SK-N-SH (cell line): Measurements from ENCODE around the gene SLCO4A1. TPM values are rescaled to one million over a fixed set of nuclear protein-coding genes. Genes with fewer than 3 reads are reported as not detected.

ENCODE experiments used
- CTCF ChIA-PET: fragments of 300-600, 350-600 bp; formaldehyde crosslinking; extraction: SDS; loops from one replicate; lab custom pipeline; 2021; lab: Yijun Ruan, JAX
- POLR2A ChIA-PET: fragments of 350-600 bp; sonication (Branson Sonifier 250); formaldehyde crosslinking; extraction: SDS; loops from one replicate; lab custom pipeline; 2020; ENCODE audit warnings: antibody characterized with exemption, inconsistent platforms; lab: Yijun Ruan, JAX
- DNase-seq: peaks from one replicate; pipeline ENCODE4 v3.0.0; 2012
- H2AFZ ChIP-seq: fragments of 200-600 bp; sonication (generic); 2 replicates; pipeline ENCODE4 v1.8.1; 2016; ENCODE audit warnings: antibody characterized with exemption, mild to moderate bottlenecking, low read depth
- H3F3A ChIP-seq: fragments of 200-600 bp; sonication (generic); replicated peaks from 2 replicates; pipeline ENCODE3; 2016; ENCODE audit warnings: antibody characterized with exemption, mild to moderate bottlenecking; ENCODE audit not compliant: insufficient read depth
- H3K27ac ChIP-seq, 2 experiments: fragments of 200-500 bp in 1 of 2; fragments of 200-600 bp in 1 of 2; sonication (Bioruptor generic) in 1 of 2; sonication (generic), shearing (Covaris generic) in 1 of 2; 2 replicates each; pipeline versions ENCODE4 v1.5.1 to v1.6.1; 2014 to 2016; ENCODE audit warnings: low read depth in 2 of 2, inconsistent platforms in 1 of 2, low read length in 1 of 2, mild to moderate bottlenecking in 1 of 2, mixed read lengths in 1 of 2
- H3K27me3 ChIP-seq: fragments of 200-600 bp; sonication (generic), shearing (Covaris generic); 2 replicates; pipeline ENCODE4 v1.6.1; 2016; ENCODE audit warnings: mixed run types; ENCODE audit not compliant: insufficient read depth
- H3K36me3 ChIP-seq, 2 experiments: fragments of 200-500 bp in 1 of 2; fragments of 200-600 bp in 1 of 2; sonication (Bioruptor generic) in 1 of 2; sonication (generic) in 1 of 2; replicated peaks in 1 of 2; 2 replicates each; pipeline versions ENCODE3 to v1.5.1; 2014 to 2016; ENCODE audit warnings: low read length in 1 of 2, mild to moderate bottlenecking in 1 of 2; ENCODE audit not compliant: insufficient read depth in 2 of 2, control insufficient read depth in 1 of 2
- H3K4me1 ChIP-seq, 2 experiments: fragments of 200-500 bp in 1 of 2; fragments of 200-600 bp in 1 of 2; sonication (Bioruptor generic) in 1 of 2; sonication (generic), shearing (Covaris generic) in 1 of 2; 2 replicates each; pipeline versions ENCODE4 v1.5.1 to v1.6.1; 2014 to 2016; ENCODE audit warnings: low read depth in 1 of 2, low read length in 1 of 2, mixed run types in 1 of 2; ENCODE audit not compliant: insufficient read depth in 2 of 2, control insufficient read depth in 1 of 2
- H3K4me2 ChIP-seq: fragments of 200-600 bp; sonication (generic), shearing (Covaris generic); 2 replicates; pipeline ENCODE4 v1.6.1; 2017; ENCODE audit warnings: mixed run types
- H3K4me3 ChIP-seq, 2 experiments: fragments of 200-500 bp in 1 of 2; fragments of 200-600 bp in 1 of 2; sonication (Bioruptor generic) in 1 of 2; sonication (generic), shearing (Covaris generic) in 1 of 2; 2 replicates each; pipeline versions ENCODE4 v1.5.1 to v1.8.1; 2014 to 2016; ENCODE audit warnings: low read depth in 2 of 2, inconsistent platforms in 1 of 2, low read length in 1 of 2, mild to moderate bottlenecking in 1 of 2, mixed read lengths in 1 of 2, moderate library complexity in 1 of 2
- H3K79me2 ChIP-seq: fragments of 200-600 bp; sonication (generic); 2 replicates; pipeline ENCODE4 v1.8.1; 2017; ENCODE audit warnings: mild to moderate bottlenecking; ENCODE audit not compliant: insufficient read depth
- H3K9ac ChIP-seq: fragments of 200-600 bp; sonication (generic); 2 replicates; pipeline ENCODE4 v1.6.1; 2017; ENCODE audit warnings: mixed run types
- H3K9me2 ChIP-seq: fragments of 200-600 bp; sonication (generic); 2 replicates; pipeline ENCODE4 v1.6.1; 2017; ENCODE audit warnings: mixed run types
- H3K9me3 ChIP-seq: fragments of 200-600 bp; sonication (generic); 2 replicates; pipeline ENCODE4 v1.6.1; 2017; ENCODE audit warnings: mixed run types, mild to moderate bottlenecking, moderate library complexity
- H4K20me1 ChIP-seq: fragments of 200-600 bp; sonication (generic); 2 replicates; pipeline ENCODE4 v1.6.1; 2017; ENCODE audit warnings: mild to moderate bottlenecking, mixed run types; ENCODE audit not compliant: insufficient read depth
- CHD2 ChIP-seq: fragments of 150-350 bp; IDR thresholded peaks from 2 replicates; pipeline ENCODE4 v1.6.1; 2018; ENCODE audit warnings: low read length; ENCODE audit not compliant: partially characterized antibody
- CTCF ChIP-seq: fragments of 200-600 bp; sonication (generic); IDR thresholded peaks from 2 replicates; pipeline ENCODE4 v1.6.1; 2017; ENCODE audit warnings: antibody characterized with exemption, mild to moderate bottlenecking, moderate library complexity
- ELF1 ChIP-seq: IDR thresholded peaks from 2 replicates; pipeline ENCODE4 v1.4.0; 2012
- EP300 ChIP-seq, 2 experiments: IDR thresholded peaks; 2 replicates each; pipeline versions ENCODE4 v1.4.0 to v1.6.1; 2012; ENCODE audit warnings: borderline replicate concordance in 1 of 2, low read depth in 1 of 2, low read length in 1 of 2
- FOSL2 ChIP-seq: IDR thresholded peaks from 2 replicates; pipeline ENCODE4 v1.4.0; 2012; ENCODE audit warnings: low read depth, mild to moderate bottlenecking, moderate library complexity, borderline replicate concordance
- JUND ChIP-seq: IDR thresholded peaks from 2 replicates; pipeline ENCODE4 v1.4.0; 2012
- MEF2A ChIP-seq: IDR thresholded peaks from 2 replicates; pipeline ENCODE4 v1.4.0; 2012; ENCODE audit warnings: low read depth, borderline replicate concordance
- MXI1 ChIP-seq: IDR thresholded peaks from 2 replicates; pipeline ENCODE4 v1.6.1; 2012; ENCODE audit warnings: mild to moderate bottlenecking, low read depth, low read length, improper control_type of control experiment
- NFIC ChIP-seq: IDR thresholded peaks from 2 replicates; pipeline ENCODE4 v1.4.0; 2012; ENCODE audit warnings: borderline replicate concordance
- PBX3 ChIP-seq: IDR thresholded peaks from 2 replicates; pipeline ENCODE4; 2012
- RAD21 ChIP-seq: IDR thresholded peaks from 2 replicates; pipeline ENCODE4 v1.6.1; 2012; ENCODE audit warnings: mild to moderate bottlenecking, low read length
- RCOR1 ChIP-seq: fragments of 150-350 bp; IDR thresholded peaks from 2 replicates; pipeline ENCODE4 v1.6.1; 2017; ENCODE audit warnings: antibody characterized with exemption, low read length
- SIN3A ChIP-seq: IDR thresholded peaks from 2 replicates; pipeline ENCODE4 v1.6.1; 2012; ENCODE audit warnings: low read depth, mild to moderate bottlenecking, low read length, moderate library complexity, borderline replicate concordance
- TAF1 ChIP-seq: IDR thresholded peaks from 2 replicates; pipeline ENCODE4 v1.6.1; 2012; ENCODE audit warnings: low read depth, mild to moderate bottlenecking, low read length, moderate library complexity, borderline replicate concordance
- ZBTB33 ChIP-seq: IDR thresholded peaks from 2 replicates; pipeline ENCODE4 v1.4.0; 2012; ENCODE audit warnings: low read depth, borderline replicate concordance
- WGBS: methylation state at CpG from one replicate; pipeline ENCODE4 v1.1.6; 2017; ENCODE audit warnings: low lambda C conversion rate; 5-methylcytosine and 5-hydroxymethylcytosine counted together
- polyA plus RNA-seq, 3 experiments: library from polyadenylated mRNA; depleted of rRNA; stranded (reverse); fragments of >200 nt; gene quantifications; 2 replicates each; pipeline ENCODE4 v1.2.3, GENCODE V29; 2012

The SLCO4A1 gene
- polyA plus RNA-seq, 1 of the 3 experiments (the other 2 are of a cell fraction), result 0.33 TPM

GRCh38 chr20:62638679-62639406 lies 3.5 kb upstream of the SLCO4A1 start:
- Histone ChIP-seq H4K20me1 (no peaks in the 10 kb centered on the region), H3K9ac (no peak overlapping the region), H3F3A (no peaks in the 10 kb centered on the region), H3K4me3 (no peak overlapping the region), H3K9me3 (no peaks in the 10 kb centered on the region), H3K27ac (peak overlapping the region in 1 of 2 experiments; percentile 22; a peak in 1 of 4 replicates), H3K79me2 (no peaks in the 10 kb centered on the region), H2AFZ (no peak overlapping the region), H3K4me1 (peaks cover 0 to 37% of the 10 kb centered on the region in 2 experiments; a peak in 2 of 4 replicates), H3K27me3 (peaks cover 26% of the 10 kb centered on the region), H3K9me2 (no peaks in the 10 kb centered on the region), H3K4me2 (no peak overlapping the region), H3K36me3 (no peaks in the 10 kb centered on the region)
- TF ChIP-seq CHD2 (no peak), CTCF (no peak)
- WGBS, result 78% methylated on average over 23 of the region's 23 CpGs
- CTCF ChIA-PET, result interaction anchor here (0.8 to 2.2 kb wide), 7 partner anchors 8 to 229 kb away, joined by 3 to 13 read pairs (median 5); no protein-coding TSS in a partner anchor
- no peak for DNase-seq
- POLR2A ChIA-PET, result no interaction called here

GRCh38 chr20:62639765-62640164 lies 2.5 kb upstream of the SLCO4A1 start:
- no peaks in the 10 kb centered on the region for H3K9me3 ChIP-seq
- no peak for DNase-seq
- POLR2A ChIA-PET, result no interaction called here

More at GRCh38 chr20:62639765-62640164, 2.5 kb upstream of the SLCO4A1 start:
- H3K79me2 ChIP-seq, result no peaks in the 10 kb centered on the region
- CTCF ChIA-PET, result interaction anchor here (0.7 to 2.2 kb wide), 6 partner anchors 9 to 230 kb away, joined by 3 to 13 read pairs (median 4); no protein-coding TSS in a partner anchor
- WGBS, result 84% methylated on average over 9 of the region's 9 CpGs
- peaks cover 35% of the 10 kb centered on the region for H3K27me3 ChIP-seq
- H3K4me1 ChIP-seq, result peaks cover 0 to 46% of the 10 kb centered on the region in 2 experiments; a peak in 2 of 4 replicates
- no peak overlapping the region for H3K4me2 ChIP-seq
- H4K20me1 ChIP-seq, result no peaks in the 10 kb centered on the region
- H3K9me2 ChIP-seq, result no peaks in the 10 kb centered on the region
- H3K9ac ChIP-seq, result no peak overlapping the region
- no peak overlapping the region for H3K27ac ChIP-seq
- H3K4me3 ChIP-seq, result no peak overlapping the region
- TF ChIP-seq RAD21 (no peak), RCOR1 (no peak), ZBTB33 (no peak), FOSL2 (no peak), EP300 (IDR thresholded peaks at IDR 0.05; ENCODE audit: borderline replicate concordance in 1 of 2, low read depth in 1 of 2, low read length in 1 of 2) (no peak), MXI1 (no peak), PBX3 (no peak), SIN3A (no peak), MEF2A (no peak), CHD2 (no peak), TAF1 (no peak), JUND (no peak), ELF1 (no peak), NFIC (no peak)
- no peak overlapping the region for H2AFZ ChIP-seq
- no peaks in the 10 kb centered on the region for H3F3A ChIP-seq
- H3K36me3 ChIP-seq, result no peaks in the 10 kb centered on the region
